ENCODE data around the gene RAB27A. TPM values are rescaled to one million over a fixed set of nuclear protein-coding genes. Genes with fewer than 3 reads are reported as not detected.

The RAB27A gene
- total RNA-seq, 1 experiment from 2014 or later, result 8.7 TPM

DNA sequence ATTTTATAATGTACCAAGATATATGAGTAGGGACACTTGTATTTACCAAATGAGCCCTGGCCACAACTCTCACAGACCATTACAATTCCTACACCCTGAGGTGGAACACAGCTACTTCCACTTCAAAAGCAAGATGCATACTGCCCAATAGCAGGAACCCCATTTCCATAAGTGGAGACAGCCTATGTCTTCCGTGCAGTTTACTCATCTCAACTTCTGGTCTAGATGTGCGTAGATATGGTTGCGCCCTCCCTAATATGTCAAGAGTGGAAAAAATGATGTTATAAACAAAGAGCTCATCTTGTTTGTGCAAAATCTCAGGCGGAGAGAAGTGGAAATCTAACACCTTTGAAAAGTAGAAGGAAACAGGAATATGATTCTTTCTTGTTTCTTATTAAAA lies 44.6 kb downstream of the RAB27A start:
- ChIA-PET POLR2A (interaction anchor here (0.5 kb wide), 1 partner anchor 365 kb away, joined by 6 read pairs; no protein-coding TSS in a partner anchor), CTCF (no interaction called here)
- BruUV-seq (replicated peaks), result no TSS peak
- no peak for DNase-seq
- intact Hi-C loops (cut with micrococcal nuclease; ENCODE audit: unreplicated experiment), result no loop called here
- H3K4me1 Mint-ChIP-seq (ENCODE audit: low read depth, unreplicated experiment), result peaks cover 4% of the 10 kb centered on the region
- TF ChIP-seq, protein P1, sequence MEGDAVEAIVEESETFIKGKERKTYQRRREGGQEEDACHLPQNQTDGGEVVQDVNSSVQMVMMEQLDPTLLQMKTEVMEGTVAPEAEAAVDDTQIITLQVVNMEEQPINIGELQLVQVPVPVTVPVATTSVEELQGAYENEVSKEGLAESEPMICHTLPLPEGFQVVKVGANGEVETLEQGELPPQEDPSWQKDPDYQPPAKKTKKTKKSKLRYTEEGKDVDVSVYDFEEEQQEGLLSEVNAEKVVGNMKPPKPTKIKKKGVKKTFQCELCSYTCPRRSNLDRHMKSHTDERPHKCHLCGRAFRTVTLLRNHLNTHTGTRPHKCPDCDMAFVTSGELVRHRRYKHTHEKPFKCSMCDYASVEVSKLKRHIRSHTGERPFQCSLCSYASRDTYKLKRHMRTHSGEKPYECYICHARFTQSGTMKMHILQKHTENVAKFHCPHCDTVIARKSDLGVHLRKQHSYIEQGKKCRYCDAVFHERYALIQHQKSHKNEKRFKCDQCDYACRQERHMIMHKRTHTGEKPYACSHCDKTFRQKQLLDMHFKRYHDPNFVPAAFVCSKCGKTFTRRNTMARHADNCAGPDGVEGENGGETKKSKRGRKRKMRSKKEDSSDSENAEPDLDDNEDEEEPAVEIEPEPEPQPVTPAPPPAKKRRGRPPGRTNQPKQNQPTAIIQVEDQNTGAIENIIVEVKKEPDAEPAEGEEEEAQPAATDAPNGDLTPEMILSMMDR (IDR thresholded peaks at IDR 0.05; ENCODE audit: insufficient read depth in 1 of 2, low read depth in 1 of 2, low read length in 1 of 2, severe bottlenecking in 1 of 2, unreplicated experiment in 1 of 2), result no peak
- peaks cover 2% of the 10 kb centered on the region; the same call in 1 of the 2 replicates for H3K4me1 ChIP-seq
- no peak overlapping the region for H3K4me3 ChIP-seq (ENCODE audit: low read depth, low read length)
- no peaks in the 10 kb centered on the region for H3K9me3 Mint-ChIP-seq (ENCODE audit: unreplicated experiment)
- no peaks in the 10 kb centered on the region for H3K27me3 ChIP-seq (replicated peaks; ENCODE audit: control insufficient read depth, insufficient read depth, low read length)
- no peaks in the 10 kb centered on the region for H3K27me3 Mint-ChIP-seq (ENCODE audit: insufficient read depth, unreplicated experiment)
- no peak overlapping the region for H3K27ac Mint-ChIP-seq (ENCODE audit: unreplicated experiment)
- H3K36me3 ChIP-seq (ENCODE audit: control insufficient read depth, insufficient read depth, low read length), result no peaks in the 10 kb centered on the region
- no peaks in the 10 kb centered on the region for H3K36me3 Mint-ChIP-seq (ENCODE audit: insufficient read depth, unreplicated experiment)
- no peak overlapping the region for H3K4me3 Mint-ChIP-seq (ENCODE audit: unreplicated experiment)
- H3K9me3 ChIP-seq, result no peaks in the 10 kb centered on the region

DNA sequence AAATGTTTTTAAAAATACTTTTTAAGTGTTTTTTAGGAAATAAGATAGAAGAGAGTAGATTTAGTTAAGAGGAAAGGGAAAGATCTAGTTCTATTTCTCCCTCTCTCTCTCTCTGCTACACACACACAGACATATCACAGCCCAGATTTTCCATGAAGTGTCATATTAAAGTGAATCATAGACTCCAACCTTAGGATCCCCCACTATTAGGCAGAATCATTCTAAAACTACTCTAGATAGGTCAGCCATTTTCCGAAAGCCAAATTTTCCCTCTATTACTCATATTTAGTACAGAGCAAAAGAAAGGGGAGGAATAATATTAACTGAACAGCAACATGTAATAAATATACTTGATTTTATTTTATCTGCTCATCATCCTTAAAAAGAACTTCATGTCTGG lies 47.7 kb downstream of the RAB27A start:
- Mint-ChIP-seq H3K27ac (ENCODE audit: unreplicated experiment) (no peak overlapping the region), H3K4me1 (ENCODE audit: low read depth, unreplicated experiment) (peaks cover 3% of the 10 kb centered on the region), H3K4me3 (ENCODE audit: unreplicated experiment) (no peak overlapping the region), H3K27me3 (ENCODE audit: insufficient read depth, unreplicated experiment) (no peaks in the 10 kb centered on the region), H3K36me3 (ENCODE audit: insufficient read depth, unreplicated experiment) (no peaks in the 10 kb centered on the region), H3K9me3 (ENCODE audit: unreplicated experiment) (no peaks in the 10 kb centered on the region)
- Histone ChIP-seq H3K36me3 (ENCODE audit: control insufficient read depth, insufficient read depth, low read length) (no peaks in the 10 kb centered on the region), H3K4me3 (ENCODE audit: low read depth, low read length) (no peak overlapping the region), H3K9me3 (no peaks in the 10 kb centered on the region), H3K4me1 (no peaks in the 10 kb centered on the region), H3K27me3 (replicated peaks; ENCODE audit: control insufficient read depth, insufficient read depth, low read length) (no peaks in the 10 kb centered on the region)
- POLR2A ChIA-PET, result no interaction called here
- intact Hi-C loops (cut with micrococcal nuclease; ENCODE audit: unreplicated experiment), result no loop called here
- CTCF ChIA-PET, result no interaction called here
- no TSS peak for BruUV-seq (replicated peaks)
- TF ChIP-seq, protein P1 (IDR thresholded peaks at IDR 0.05; ENCODE audit: insufficient read depth in 1 of 2, low read depth in 1 of 2, low read length in 1 of 2, severe bottlenecking in 1 of 2, unreplicated experiment in 1 of 2), result no peak
- no peak for DNase-seq

DNA sequence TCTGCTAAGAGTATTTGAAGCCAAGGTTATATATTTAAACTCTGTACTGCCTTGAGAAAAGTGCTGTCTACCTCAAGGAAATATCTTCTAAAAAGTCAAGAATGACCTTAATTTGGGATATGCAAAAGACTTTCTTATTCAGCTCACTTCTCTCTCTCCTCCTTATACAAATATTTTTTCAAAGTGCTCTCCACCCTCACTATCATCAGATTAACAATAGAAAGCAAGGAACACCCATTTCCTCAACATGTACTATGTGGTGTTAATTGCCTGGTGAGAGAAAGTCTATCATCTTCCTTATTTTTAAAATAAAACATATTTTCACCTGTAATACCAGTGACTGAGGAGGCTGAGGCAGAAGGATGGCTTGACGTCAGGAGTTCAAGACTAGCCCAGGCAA lies 48.4 kb downstream of the RAB27A start:
- Histone ChIP-seq H3K4me1 (no peaks in the 10 kb centered on the region), H3K27me3 (replicated peaks; ENCODE audit: control insufficient read depth, insufficient read depth, low read length) (no peaks in the 10 kb centered on the region), H3K9me3 (no peaks in the 10 kb centered on the region), H3K4me3 (ENCODE audit: low read depth, low read length) (no peak overlapping the region), H3K36me3 (ENCODE audit: control insufficient read depth, insufficient read depth, low read length) (no peaks in the 10 kb centered on the region)
- intact Hi-C loops (cut with micrococcal nuclease; ENCODE audit: unreplicated experiment), result no loop called here
- Mint-ChIP-seq H3K36me3 (ENCODE audit: insufficient read depth, unreplicated experiment) (no peaks in the 10 kb centered on the region), H3K9me3 (ENCODE audit: unreplicated experiment) (no peaks in the 10 kb centered on the region), H3K4me1 (ENCODE audit: low read depth, unreplicated experiment) (peaks cover 6% of the 10 kb centered on the region), H3K27me3 (ENCODE audit: insufficient read depth, unreplicated experiment) (no peaks in the 10 kb centered on the region), H3K4me3 (ENCODE audit: unreplicated experiment) (no peak overlapping the region), H3K27ac (ENCODE audit: unreplicated experiment) (no peak overlapping the region)
- BruUV-seq (replicated peaks), result no TSS peak
- no peak for DNase-seq
- CTCF ChIA-PET, result no interaction called here
- POLR2A ChIA-PET, result no interaction called here
- TF ChIP-seq, protein P1 (IDR thresholded peaks at IDR 0.05; ENCODE audit: insufficient read depth in 1 of 2, low read depth in 1 of 2, low read length in 1 of 2, severe bottlenecking in 1 of 2, unreplicated experiment in 1 of 2), result no peak
